ENCODE data around the gene PROX2.

The PROX2 gene

DNA sequence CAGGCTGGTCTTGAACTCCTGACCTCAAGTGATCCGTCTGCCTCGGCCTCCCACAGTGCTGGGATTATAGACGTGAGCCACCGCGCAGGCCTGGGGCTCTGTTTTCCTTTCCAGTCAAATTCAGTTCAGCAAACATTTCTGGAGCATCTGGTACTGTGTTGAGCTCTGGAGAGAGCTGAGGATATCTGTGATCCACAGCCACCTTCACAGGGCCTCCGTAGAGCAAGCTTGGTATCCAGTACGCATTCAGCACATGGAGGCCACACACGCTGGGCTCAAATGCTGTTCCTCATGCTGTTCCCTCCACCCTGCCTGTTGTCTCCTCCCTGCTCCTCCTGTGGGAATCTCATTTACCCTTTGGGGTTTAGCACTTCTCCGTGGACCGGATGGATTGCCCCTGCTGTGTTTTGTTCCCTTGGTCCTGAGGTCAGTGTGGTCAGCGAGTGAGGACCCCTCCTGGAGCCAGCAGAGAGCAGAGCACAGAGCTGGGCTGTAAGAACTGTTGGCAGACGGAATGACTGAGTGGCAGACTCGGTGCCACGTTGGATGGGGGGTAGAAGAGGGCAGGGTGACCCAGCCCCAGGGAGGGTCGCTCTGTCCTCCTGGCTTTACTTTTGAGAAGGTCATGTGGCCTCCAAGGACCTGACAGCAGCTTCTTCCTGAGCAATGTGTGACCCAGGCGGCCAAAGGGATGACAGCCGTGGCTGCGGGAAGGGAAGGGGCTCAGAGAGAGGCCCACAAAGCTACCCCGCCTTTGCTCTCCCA lies 46.2 kb upstream of the PROX2 start:
- Histone ChIP-seq H3K4me2 (ENCODE audit: low read length, poor library complexity, severe bottlenecking) (peak overlapping the region; percentile 84), H2AK5ac (ENCODE audit: low read length, severe bottlenecking) (no peak overlapping the region), H2BK12ac (ENCODE audit: low read length in 2 of 2) (no peak overlapping the region), H2BK15ac (ENCODE audit: low read depth, poor library complexity, severe bottlenecking) (no peak overlapping the region), H4K8ac (ENCODE audit: low read length) (no peak overlapping the region), H3K4me3 (ENCODE audit: insufficient read depth in 1 of 2, low read depth in 1 of 2, low read length in 2 of 2) (peak overlapping the region in 1 of 2 experiments; percentile 78), H3K18ac (ENCODE audit: low read depth in 1 of 2, low read length in 2 of 2) (peak overlapping the region in 1 of 2 experiments; percentile 5), H3K9me3 (ENCODE audit: control insufficient read depth, low read length) (no peaks in the 10 kb centered on the region), H3K4me1 (ENCODE audit: control insufficient read depth, insufficient read depth, low read depth, low read length) (peaks cover 30% of the 10 kb centered on the region), H3K27ac (ENCODE audit: low read length, poor library complexity, severe bottlenecking) (no peak overlapping the region), H3K9ac (ENCODE audit: low read length) (peak overlapping the region; percentile 61), H2AFZ (ENCODE audit: low read depth, low read length) (no peak overlapping the region), H3K23ac (ENCODE audit: low read length in 2 of 2) (no peak overlapping the region), H2BK5ac (ENCODE audit: low read depth, low read length, poor library complexity, severe bottlenecking) (no peak overlapping the region), H3K36me3 (ENCODE audit: control insufficient read depth in 1 of 2, insufficient read depth in 2 of 2, low read depth in 1 of 2, low read length in 2 of 2) (peaks cover 0 to 2% of the 10 kb centered on the region in 2 experiments), H3K14ac (ENCODE audit: low read length in 2 of 2) (no peak overlapping the region), H3K79me1 (replicated peaks; ENCODE audit: low read length, poor library complexity, severe bottlenecking) (no peaks in the 10 kb centered on the region), H3K27me3 (ENCODE audit: control insufficient read depth in 1 of 2, insufficient read depth in 1 of 2, low read length in 2 of 2) (peaks cover 0 to 7% of the 10 kb centered on the region in 2 experiments), H2BK120ac (ENCODE audit: low read depth, low read length) (no peak overlapping the region), H3K4ac (ENCODE audit: low read depth in 1 of 2, low read length in 2 of 2) (no peak overlapping the region), H4K91ac (ENCODE audit: low read length) (no peak overlapping the region)
- no peak for DNase-seq
- WGBS = 76% methylated on average over 19 of the region's 19 CpGs

DNA sequence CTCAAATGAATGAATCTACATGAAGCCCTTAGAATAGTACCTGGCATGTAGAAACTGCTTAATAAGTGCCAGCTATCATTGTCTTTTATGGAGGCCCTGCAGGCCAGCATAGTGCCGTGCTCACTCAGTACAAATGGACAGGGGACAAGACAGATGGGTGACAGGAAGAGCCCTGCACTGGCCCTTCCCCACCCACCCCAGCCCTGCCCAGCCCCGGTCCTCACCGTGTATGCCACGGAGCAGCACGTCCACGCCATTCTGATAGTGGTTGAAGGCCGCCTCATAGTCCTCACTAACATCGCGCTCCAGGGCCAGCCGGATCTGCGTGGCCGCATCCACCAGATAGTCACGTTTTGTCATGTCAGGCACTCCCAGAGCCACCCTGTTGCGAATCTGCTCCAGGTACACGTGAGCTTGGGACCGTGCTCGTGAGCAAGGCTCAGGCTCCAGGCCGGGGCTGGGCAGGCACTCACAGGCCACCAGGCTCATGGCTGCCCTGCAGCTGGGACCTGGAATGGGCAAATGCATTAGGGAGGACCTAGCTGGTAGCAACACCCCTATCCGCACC lies 45.2 kb upstream of the PROX2 start:
- Histone ChIP-seq H3K79me1 (replicated peaks; ENCODE audit: low read length, poor library complexity, severe bottlenecking) (no peaks in the 10 kb centered on the region), H3K4ac (ENCODE audit: low read depth in 1 of 2, low read length in 2 of 2) (no peak overlapping the region), H2AFZ (ENCODE audit: low read depth, low read length) (no peak overlapping the region), H2BK12ac (ENCODE audit: low read length in 2 of 2) (no peak overlapping the region), H2AK5ac (ENCODE audit: low read length, severe bottlenecking) (no peak overlapping the region), H3K9ac (ENCODE audit: low read length) (no peak overlapping the region), H3K14ac (ENCODE audit: low read length in 2 of 2) (no peak overlapping the region), H3K27ac (ENCODE audit: low read length, poor library complexity, severe bottlenecking) (no peak overlapping the region), H3K18ac (ENCODE audit: low read depth in 1 of 2, low read length in 2 of 2) (no peak overlapping the region), H3K27me3 (ENCODE audit: control insufficient read depth in 1 of 2, insufficient read depth in 1 of 2, low read length in 2 of 2) (peaks cover 0 to 3% of the 10 kb centered on the region in 2 experiments), H3K4me2 (ENCODE audit: low read length, poor library complexity, severe bottlenecking) (no peak overlapping the region), H4K8ac (ENCODE audit: low read length) (no peak overlapping the region), H2BK5ac (ENCODE audit: low read depth, low read length, poor library complexity, severe bottlenecking) (no peak overlapping the region), H4K91ac (ENCODE audit: low read length) (no peak overlapping the region), H3K36me3 (ENCODE audit: control insufficient read depth in 1 of 2, insufficient read depth in 2 of 2, low read depth in 1 of 2, low read length in 2 of 2) (peaks cover 0 to 2% of the 10 kb centered on the region in 2 experiments), H3K23ac (ENCODE audit: low read length in 2 of 2) (no peak overlapping the region), H2BK120ac (ENCODE audit: low read depth, low read length) (no peak overlapping the region), H3K4me3 (ENCODE audit: insufficient read depth in 1 of 2, low read depth in 1 of 2, low read length in 2 of 2) (no peak overlapping the region), H3K4me1 (ENCODE audit: control insufficient read depth, insufficient read depth, low read depth, low read length) (peaks cover 34% of the 10 kb centered on the region), H2BK15ac (ENCODE audit: low read depth, poor library complexity, severe bottlenecking) (no peak overlapping the region), H3K9me3 (ENCODE audit: control insufficient read depth, low read length) (no peaks in the 10 kb centered on the region)
- 92% methylated on average over 18 of the region's 19 CpGs for WGBS
- no peak for DNase-seq

DNA sequence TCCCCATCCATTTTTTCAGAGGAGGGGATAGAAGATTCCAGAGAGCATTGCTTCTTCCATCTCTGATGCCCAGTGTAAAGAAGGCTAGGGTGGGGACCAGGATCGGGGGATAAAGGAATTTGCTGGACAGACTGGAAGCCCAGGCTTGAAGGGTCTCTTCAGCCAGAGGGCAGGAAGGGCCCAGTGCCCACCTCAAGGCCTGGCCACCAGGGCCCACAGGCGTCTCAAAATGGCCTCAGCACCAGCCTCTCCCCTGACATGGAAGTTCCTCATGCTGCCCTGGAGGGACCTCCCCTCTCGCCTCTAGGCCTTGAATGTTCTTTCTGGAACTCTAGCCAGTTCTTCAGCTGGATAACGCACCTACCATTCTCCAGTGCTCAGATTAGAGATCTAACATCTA lies 44.3 kb upstream of the PROX2 start:
- no peaks in the 10 kb centered on the region for H3K79me1 ChIP-seq (replicated peaks; ENCODE audit: low read length, poor library complexity, severe bottlenecking)
- H3K4me1 ChIP-seq (ENCODE audit: control insufficient read depth, insufficient read depth, low read depth, low read length) = peaks cover 37% of the 10 kb centered on the region
- H3K27me3 ChIP-seq (ENCODE audit: control insufficient read depth in 1 of 2, insufficient read depth in 1 of 2, low read length in 2 of 2) = no peaks in the 10 kb centered on the region
- WGBS = 98% methylated on average over 4 of the region's 4 CpGs
- H3K36me3 ChIP-seq (ENCODE audit: control insufficient read depth in 1 of 2, insufficient read depth in 2 of 2, low read depth in 1 of 2, low read length in 2 of 2) = peaks cover 0 to 2% of the 10 kb centered on the region in 2 experiments
- no peak overlapping the region for H3K4me3 ChIP-seq (ENCODE audit: insufficient read depth in 1 of 2, low read depth in 1 of 2, low read length in 2 of 2)
- no peak overlapping the region for H2BK12ac ChIP-seq (ENCODE audit: low read length in 2 of 2)
- no peak overlapping the region for H4K8ac ChIP-seq (ENCODE audit: low read length)
- no peak overlapping the region for H2AFZ ChIP-seq (ENCODE audit: low read depth, low read length)
- H3K18ac ChIP-seq (ENCODE audit: low read depth in 1 of 2, low read length in 2 of 2) = no peak overlapping the region
- no peak overlapping the region for H3K4me2 ChIP-seq (ENCODE audit: low read length, poor library complexity, severe bottlenecking)
- no peak overlapping the region for H3K23ac ChIP-seq (ENCODE audit: low read length in 2 of 2)
- no peak overlapping the region for H2BK15ac ChIP-seq (ENCODE audit: low read depth, poor library complexity, severe bottlenecking)
- H3K9me3 ChIP-seq (ENCODE audit: control insufficient read depth, low read length) = no peaks in the 10 kb centered on the region
- no peak overlapping the region for H4K91ac ChIP-seq (ENCODE audit: low read length)
- H2BK5ac ChIP-seq (ENCODE audit: low read depth, low read length, poor library complexity, severe bottlenecking) = no peak overlapping the region
- H3K14ac ChIP-seq (ENCODE audit: low read length in 2 of 2) = no peak overlapping the region
- no peak overlapping the region for H3K4ac ChIP-seq (ENCODE audit: low read depth in 1 of 2, low read length in 2 of 2)
- H2AK5ac ChIP-seq (ENCODE audit: low read length, severe bottlenecking) = no peak overlapping the region
- no peak overlapping the region for H2BK120ac ChIP-seq (ENCODE audit: low read depth, low read length)
- no peak overlapping the region for H3K9ac ChIP-seq (ENCODE audit: low read length)
- H3K27ac ChIP-seq (ENCODE audit: low read length, poor library complexity, severe bottlenecking) = no peak overlapping the region
- no peak for DNase-seq

DNA sequence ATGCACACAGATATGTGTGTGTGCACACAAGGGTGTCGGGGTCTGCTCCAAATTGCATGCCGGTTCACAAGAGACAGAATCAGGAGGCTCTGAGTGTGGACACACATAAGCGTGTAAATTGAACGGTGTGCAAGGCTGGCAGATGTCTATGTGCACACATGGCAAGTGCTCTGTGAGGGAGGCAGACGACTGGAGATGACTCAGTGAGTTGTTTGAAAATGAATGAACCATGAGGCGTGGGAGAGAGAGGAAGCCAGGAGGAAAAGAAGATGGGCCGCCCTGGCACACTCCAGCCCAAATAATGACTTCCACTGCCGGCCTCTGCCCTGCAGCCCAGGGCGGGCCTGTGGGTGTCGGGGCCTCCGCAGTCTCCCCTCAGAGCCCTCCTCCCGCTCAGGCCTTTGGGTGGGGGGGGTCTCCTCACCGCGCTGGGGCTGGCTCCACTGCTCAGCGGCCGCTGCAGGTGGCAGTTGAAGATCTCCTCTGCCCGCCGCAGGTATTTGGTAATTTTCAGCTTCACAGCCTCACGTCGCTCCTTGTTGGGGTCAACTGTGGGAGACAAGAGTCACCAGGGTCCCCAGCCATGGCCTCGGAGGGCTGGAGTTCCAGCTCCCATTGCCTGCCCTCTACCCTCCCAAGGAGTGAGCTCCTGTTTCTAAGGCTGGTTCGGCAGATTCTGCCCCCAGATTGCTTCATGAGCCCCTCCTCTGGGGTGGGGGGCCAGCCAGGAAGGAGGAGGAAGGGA lies 43.6 kb upstream of the PROX2 start:
- no peak overlapping the region for H4K8ac ChIP-seq (ENCODE audit: low read length)
- no peak overlapping the region for H3K18ac ChIP-seq (ENCODE audit: low read depth in 1 of 2, low read length in 2 of 2)
- 91% methylated on average over 21 of the region's 22 CpGs for WGBS

More for the DNA sequence above, 43.6 kb upstream of the PROX2 start:
- Histone ChIP-seq H3K4me1 (ENCODE audit: control insufficient read depth, insufficient read depth, low read depth, low read length) (peaks cover 37% of the 10 kb centered on the region), H3K4ac (ENCODE audit: low read depth in 1 of 2, low read length in 2 of 2) (no peak overlapping the region), H3K14ac (ENCODE audit: low read length in 2 of 2) (no peak overlapping the region), H3K9ac (ENCODE audit: low read length) (no peak overlapping the region), H3K4me3 (ENCODE audit: insufficient read depth in 1 of 2, low read depth in 1 of 2, low read length in 2 of 2) (no peak overlapping the region), H3K27me3 (ENCODE audit: control insufficient read depth in 1 of 2, insufficient read depth in 1 of 2, low read length in 2 of 2) (no peaks in the 10 kb centered on the region), H3K36me3 (ENCODE audit: control insufficient read depth in 1 of 2, insufficient read depth in 2 of 2, low read depth in 1 of 2, low read length in 2 of 2) (peaks cover 0 to 2% of the 10 kb centered on the region in 2 experiments), H3K9me3 (ENCODE audit: control insufficient read depth, low read length) (no peaks in the 10 kb centered on the region), H3K4me2 (ENCODE audit: low read length, poor library complexity, severe bottlenecking) (no peak overlapping the region), H2AK5ac (ENCODE audit: low read length, severe bottlenecking) (no peak overlapping the region), H2AFZ (ENCODE audit: low read depth, low read length) (no peak overlapping the region), H2BK5ac (ENCODE audit: low read depth, low read length, poor library complexity, severe bottlenecking) (no peak overlapping the region), H2BK12ac (ENCODE audit: low read length in 2 of 2) (no peak overlapping the region), H3K27ac (ENCODE audit: low read length, poor library complexity, severe bottlenecking) (no peak overlapping the region), H4K91ac (ENCODE audit: low read length) (peak overlapping the region; percentile 14), H3K23ac (ENCODE audit: low read length in 2 of 2) (no peak overlapping the region), H2BK15ac (ENCODE audit: low read depth, poor library complexity, severe bottlenecking) (no peak overlapping the region), H3K79me1 (replicated peaks; ENCODE audit: low read length, poor library complexity, severe bottlenecking) (no peaks in the 10 kb centered on the region), H2BK120ac (ENCODE audit: low read depth, low read length) (no peak overlapping the region)
- DNase-seq = peak; percentile 20
